Astrocyte of the spinal cord (primary cell): ENCODE measurements around the gene ESR2.
"Not testable (repeated sequence)": the region's sequence is repeated elsewhere in the genome, so short reads cannot be mapped to it uniquely, and the experiment has no call there.

Source experiments
- DNase-seq: peaks from one replicate; pipeline ENCODE4 v3.0.0; 2011; ENCODE audit warnings: low read depth, low spot score
- H3K4me3 ChIP-seq: 2 replicates; pipeline ENCODE4 v1.5.1; 2011; ENCODE audit warnings: low read depth, mild to moderate bottlenecking, low read length, moderate library complexity
- CTCF ChIP-seq: IDR thresholded peaks from 2 replicates; pipeline ENCODE4 v1.5.1; 2012; ENCODE audit warnings: low read depth, mild to moderate bottlenecking, low read length, inconsistent platforms
- in situ Hi-C: cut with HindIII; loops from 2 replicates; pipeline ENCODE4 v1.10.0; 2017; ENCODE audit warnings: low sequenced_read_pairs

ESR2 gene

GRCh38 chr14:64053694-64054669 is 240.2 kb downstream of the ESR2 start:
- in situ Hi-C loops, result no loop called here
- DNase-seq, result peak; percentile 22
- no peak for TF ChIP-seq CTCF
- H3K4me3 ChIP-seq, result no peak overlapping the region

- in situ Hi-C loops, result no loop called here
- TF ChIP-seq CTCF, result no peak
- H3K4me3 ChIP-seq, result no peak overlapping the region
Measured at GRCh38 chr14:64049616-64050381, 244.4 kb downstream of the ESR2 start.

GRCh38 chr14:64045091-64045490 is 249.1 kb downstream of the ESR2 start:
- H3K4me3 ChIP-seq, result no peak overlapping the region
- in situ Hi-C loops, result no loop called here
- DNase-seq, result no peak
- no peak for TF ChIP-seq CTCF

More at GRCh38 chr14:64049616-64050381, 244.4 kb downstream of the ESR2 start:
- DNase-seq, result no peak

- DNase-seq, H3K4me3 ChIP-seq, in situ Hi-C loops: not testable (repeated sequence)
Measured at GRCh38 chr14:64043296-64043695, 250.9 kb downstream of the ESR2 start.

- peak; percentile 34 for DNase-seq
- peak; percentile 19 for TF ChIP-seq CTCF
- in situ Hi-C loops, result no loop called here
- H3K4me3 ChIP-seq, result no peak overlapping the region
Measured at GRCh38 chr14:64040044-64040443, 254.1 kb downstream of the ESR2 start.

- H3K4me3 ChIP-seq, result no peak overlapping the region
- no peak for DNase-seq
- no peak for TF ChIP-seq CTCF
- in situ Hi-C loops, result no loop called here
Measured at GRCh38 chr14:64038841-64039542, 255.2 kb downstream of the ESR2 start.

GRCh38 chr14:64037869-64038745 is 256.1 kb downstream of the ESR2 start:
- in situ Hi-C loops, H3K4me3 ChIP-seq, DNase-seq: not testable (repeated sequence)
